DMS153 treated with DMSO at 0.1 percent for 48 hours (cell line): ENCODE results near the gene ZNF540.
"Not testable (repeated sequence)": the region's sequence is repeated elsewhere in the genome, so short reads cannot be mapped to it uniquely, and the experiment has no call there.

Experiments used
- DNase-seq: peaks from one replicate; lab custom pipeline; 2025; ENCODE audit not compliant: unreplicated experiment; lab: John Stamatoyannopoulos, UW

The ZNF540 gene

GRCh38 chr19:37594304-37594981 lies at the start of gene ZNF540, which contains the start of gene ZNF571:
TSS of gene ZNF540 (plus strand) at chr19:37594876. CDS start at chr19:37598448, 3,572 bp downstream.
TSS of gene ZNF571 (minus strand) at chr19:37594792. CDS start at chr19:37586676, 8,116 bp downstream.
- peak; percentile 83 for DNase-seq

GRCh38 chr19:37551129-37551993 lies 43.3 kb upstream of the ZNF540 start:
- no peak for DNase-seq

- no peak for DNase-seq
These were observed 31.2 kb upstream of the ZNF540 start for GRCh38 chr19:37563518-37563917.

GRCh38 chr19:37564624-37565369 lies 29.9 kb upstream of the ZNF540 start:
- no peak for DNase-seq

- no peak for DNase-seq
These were observed 29.4 kb upstream of the ZNF540 start for GRCh38 chr19:37565370-37565669.

GRCh38 chr19:37572203-37572602 lies 22.5 kb upstream of the ZNF540 start:
- DNase-seq: no peak

- DNase-seq: no peak
These were observed 11.3 kb upstream of the ZNF540 start for GRCh38 chr19:37583340-37583739.

GRCh38 chr19:37593996-37594303 lies 726 bp upstream of the ZNF540 start:
- no peak for DNase-seq

GRCh38 chr19:37594982-37595382 lies 306 bp downstream of the ZNF540 start:
- no peak for DNase-seq

GRCh38 chr19:37635076-37636056 lies 40.7 kb downstream of the ZNF540 start:
- DNase-seq: no peak

GRCh38 chr19:37654118-37654517 lies 59.4 kb downstream of the ZNF540 start:
- no peak for DNase-seq

GRCh38 chr19:37654629-37655300 lies 60.1 kb downstream of the ZNF540 start:
- DNase-seq: no peak

GRCh38 chr19:37655301-37655688 lies 60.6 kb downstream of the ZNF540 start, which contains the start of gene ZFP30:
TSS of gene ZFP30 (minus strand) at chr19:37655465. CDS start at chr19:37647822, 7,643 bp downstream.
- DNase-seq: peak; percentile 87

GRCh38 chr19:37655689-37656371 lies 61.2 kb downstream of the ZNF540 start:
- DNase-seq: peak; percentile 87

GRCh38 chr19:37657157-37657556 lies 62.5 kb downstream of the ZNF540 start:
- DNase-seq: not testable (repeated sequence)
